Esophagus muscularis mucosa (tissue), 4 donors: ENCODE results near the gene B4GALNT2.

ENCODE experiments used
- CTCF ChIP-seq, 3 experiments: fragments of 200-600 bp in 2 of 3; fragments of 450-650 bp in 1 of 3; sonication (generic) in 2 of 3; IDR thresholded peaks; one replicate each; pipeline ENCODE4 v1.5.1; 2017 to 2019; ENCODE audit warnings: antibody characterized with exemption in 3 of 3, mild to moderate bottlenecking in 2 of 3, moderate library complexity in 1 of 3
- EP300 ChIP-seq: sonication (generic); formaldehyde crosslinking; IDR thresholded peaks from one replicate; pipeline ENCODE4 v1.6.1; 2017; ENCODE audit warnings: antibody characterized with exemption
- POLR2A ChIP-seq: fragments of 450-650 bp; IDR thresholded peaks from one replicate; pipeline ENCODE4 v1.6.1; 2017; ENCODE audit warnings: antibody characterized with exemption, moderate library complexity, mild to moderate bottlenecking, low read depth
- POLR2AphosphoS5 ChIP-seq, 2 donors: sonication (generic); formaldehyde crosslinking; IDR thresholded peaks; one replicate each; pipeline ENCODE4 v1.6.1; 2017; ENCODE audit warnings: antibody characterized with exemption in 2 of 2

GRCh38 chr17:49180998-49181635 is 48.5 kb downstream of the B4GALNT2 start:
- TF ChIP-seq CTCF (IDR thresholded peaks at IDR 0.05) = no peak
- no peak for TF ChIP-seq POLR2AphosphoS5 (IDR thresholded peaks at IDR 0.05)
- no peak for TF ChIP-seq EP300
- no peak for TF ChIP-seq POLR2A
